GM18519 (cell line): ENCODE data around the gene BMPER.

ENCODE experiments used
- ATAC-seq: cut with Tn5 transposase; IDR thresholded peaks from one replicate; pipeline ENCODE4 v1.9.1; 2021; ENCODE audit warnings: mild to moderate bottlenecking, moderate library complexity; ENCODE audit not compliant: unreplicated experiment, low FRiP score

BMPER gene

DNA sequence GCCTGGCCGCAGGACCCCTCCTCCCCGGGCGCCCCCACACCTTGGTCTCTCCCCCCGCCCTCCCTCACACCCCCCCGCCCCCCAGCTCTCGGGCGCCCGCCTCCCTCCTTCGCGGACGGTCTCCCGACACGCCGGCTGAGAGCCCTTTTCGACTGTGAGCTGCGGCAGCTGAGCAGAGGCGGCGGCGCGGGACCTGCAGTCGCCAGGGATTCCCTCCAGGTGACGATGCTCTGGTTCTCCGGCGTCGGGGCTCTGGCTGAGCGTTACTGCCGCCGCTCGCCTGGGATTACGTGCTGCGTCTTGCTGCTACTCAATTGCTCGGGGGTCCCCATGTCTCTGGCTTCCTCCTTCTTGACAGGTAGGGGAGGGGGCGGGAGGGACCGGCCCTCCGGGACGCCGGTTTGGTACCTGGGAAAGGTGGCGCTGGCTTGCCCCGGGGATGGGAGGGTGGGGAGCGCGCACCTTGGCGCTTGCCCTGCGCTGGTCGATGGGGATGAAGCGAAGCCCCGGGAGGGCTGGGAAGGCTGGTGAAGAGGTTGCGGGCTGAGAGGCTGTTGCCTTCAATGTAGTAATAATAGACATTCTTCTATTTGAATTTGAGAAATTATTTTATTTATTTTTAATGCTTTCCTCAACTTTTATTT lies at the start of gene BMPER:
TSS of gene BMPER (plus strand) at position 151 of the 644 bp plus-strand sequence. CDS start at position 226, 75 bp downstream.
- ATAC-seq: no peak

GRCh38 chr7:33861947-33862346 lies 43.4 kb upstream of the BMPER start:
- ATAC-seq: no peak

GRCh38 chr7:33862946-33863814 lies 42.2 kb upstream of the BMPER start:
- ATAC-seq: no peak

DNA sequence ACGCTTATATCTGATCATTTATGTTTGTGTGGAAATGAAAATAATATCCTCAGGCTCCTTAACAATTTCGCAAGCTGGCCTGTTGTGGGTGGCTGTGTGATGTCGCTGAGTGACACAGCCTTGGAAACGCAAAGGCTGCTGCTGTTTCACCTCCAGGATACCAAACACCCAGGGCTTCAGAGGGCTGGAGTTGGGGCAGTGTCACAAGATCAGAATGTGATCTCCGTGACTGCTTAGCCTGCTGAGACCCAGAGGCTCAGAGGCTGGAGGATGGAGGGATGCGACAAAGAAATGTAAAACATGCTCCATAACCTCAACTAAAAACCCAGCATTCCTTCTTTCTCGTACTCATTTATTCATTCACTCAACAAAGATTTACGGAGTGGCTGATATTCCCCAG lies 37.2 kb upstream of the BMPER start:
- no peak for ATAC-seq

DNA sequence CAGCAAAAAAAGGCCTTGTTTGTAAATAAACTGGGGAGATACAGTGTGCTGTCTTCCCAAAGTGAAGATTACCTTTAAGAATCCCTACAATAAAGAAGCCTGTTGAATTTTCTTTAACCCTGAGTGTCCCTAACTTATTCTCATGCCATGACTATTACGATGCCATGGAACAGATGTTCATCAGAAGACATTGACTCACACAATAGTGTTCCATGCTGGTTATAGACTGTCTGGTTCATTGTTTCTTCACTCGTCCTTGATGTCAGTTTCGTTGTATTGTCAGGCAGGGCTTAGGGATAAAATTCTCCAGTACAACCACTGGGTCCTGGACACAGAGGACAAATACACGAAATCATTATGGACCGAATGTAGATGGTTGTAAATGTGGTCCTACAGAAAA lies 36.2 kb upstream of the BMPER start:
- ATAC-seq: no peak

GRCh38 chr7:33870120-33870519 lies 35.2 kb upstream of the BMPER start:
- no peak for ATAC-seq

- no peak for ATAC-seq
Observed at GRCh38 chr7:33872870-33873269, 32.5 kb upstream of the BMPER start.

DNA sequence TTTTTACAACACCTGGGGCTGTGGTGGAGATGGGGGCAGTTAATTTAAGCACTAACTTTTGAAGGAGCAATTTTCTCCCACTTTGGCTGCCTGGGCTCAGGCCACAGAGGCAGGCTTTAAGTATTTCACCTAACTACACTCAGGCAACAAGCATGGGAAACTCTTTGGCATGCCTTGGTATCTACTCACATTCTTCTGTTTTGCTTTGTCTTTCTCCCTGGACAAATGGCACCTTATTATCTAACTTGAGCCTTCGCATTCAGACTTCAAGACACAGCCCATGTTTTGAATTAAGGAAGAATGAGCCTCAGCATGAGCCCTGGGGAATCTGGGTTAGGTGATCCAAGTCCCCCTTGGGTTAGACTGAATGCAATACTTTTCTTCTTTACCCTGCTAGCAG lies 31.8 kb upstream of the BMPER start:
- no peak for ATAC-seq

DNA sequence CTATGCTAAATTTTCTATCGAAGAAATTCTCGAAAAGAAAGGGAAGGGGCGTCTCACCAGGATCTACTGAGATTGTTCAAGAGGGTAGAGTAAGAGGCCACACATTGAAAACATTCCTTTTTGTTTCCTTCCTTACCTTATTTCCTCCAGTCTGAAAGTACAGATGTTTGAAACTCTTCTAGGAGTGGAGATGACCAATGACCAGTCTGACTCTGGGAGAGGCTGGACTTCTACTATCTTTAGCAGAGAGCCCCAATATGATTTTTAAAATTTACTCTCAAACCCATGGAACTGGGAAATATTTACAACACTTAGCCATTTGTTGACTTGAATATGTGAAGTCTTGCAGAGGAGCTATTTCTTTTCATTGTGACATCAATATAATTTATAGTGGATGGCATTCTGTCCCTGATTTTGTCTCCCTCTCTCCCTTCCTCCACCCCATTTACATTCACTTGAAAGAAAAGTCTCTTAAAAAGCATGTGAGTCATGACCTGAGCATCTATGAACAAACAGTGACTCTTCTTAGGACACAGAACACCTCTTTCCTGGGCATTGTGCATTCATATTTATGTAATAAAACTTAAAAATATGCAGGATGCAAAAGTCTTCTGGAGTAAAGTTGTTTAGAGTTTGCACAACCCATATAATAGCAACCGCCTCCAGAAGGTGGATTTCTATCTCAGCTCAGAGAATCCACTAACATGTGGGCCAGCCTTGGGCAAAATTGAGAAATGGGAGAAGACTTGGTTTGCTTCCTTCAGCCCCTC lies 31.2 kb upstream of the BMPER start:
- no peak for ATAC-seq

- no peak for ATAC-seq
Observed at GRCh38 chr7:33874943-33875342, 30.4 kb upstream of the BMPER start.

DNA sequence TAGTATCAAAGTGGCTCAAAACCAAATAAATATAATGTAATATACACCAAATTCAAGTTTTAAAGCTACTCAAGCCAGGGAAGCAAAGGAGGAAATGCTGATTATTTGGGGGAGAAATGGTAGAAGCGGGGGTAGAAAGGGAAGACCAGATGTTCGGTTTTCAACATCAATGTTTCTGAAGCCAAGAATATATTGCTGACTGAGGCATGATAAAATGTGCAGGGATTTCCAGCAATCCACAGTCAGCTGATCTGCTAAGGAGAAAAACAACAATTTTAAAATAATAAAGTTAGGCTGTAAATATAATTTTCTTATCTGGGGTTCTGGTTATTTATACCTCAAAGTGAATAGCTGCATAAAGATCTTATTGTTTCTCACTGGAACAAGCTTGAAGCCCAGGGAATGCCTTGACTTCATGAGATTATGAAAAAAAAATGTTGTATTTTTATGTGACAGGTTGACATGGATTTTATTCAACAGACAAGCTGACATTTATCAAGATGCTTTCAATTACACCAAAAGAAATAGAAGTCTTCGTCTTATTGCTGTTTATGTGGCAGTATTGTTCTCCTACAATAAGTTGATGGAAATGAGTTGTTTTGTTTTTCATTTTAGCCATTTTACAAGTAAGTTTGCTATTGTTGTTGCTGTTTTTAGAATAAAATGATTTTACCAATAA lies 28.6 kb upstream of the BMPER start:
- no peak for ATAC-seq

- no peak for ATAC-seq
Observed at GRCh38 chr7:33880787-33881186, 24.6 kb upstream of the BMPER start.

- no peak for ATAC-seq
Observed at GRCh38 chr7:33881316-33881715, 24.0 kb upstream of the BMPER start.

DNA sequence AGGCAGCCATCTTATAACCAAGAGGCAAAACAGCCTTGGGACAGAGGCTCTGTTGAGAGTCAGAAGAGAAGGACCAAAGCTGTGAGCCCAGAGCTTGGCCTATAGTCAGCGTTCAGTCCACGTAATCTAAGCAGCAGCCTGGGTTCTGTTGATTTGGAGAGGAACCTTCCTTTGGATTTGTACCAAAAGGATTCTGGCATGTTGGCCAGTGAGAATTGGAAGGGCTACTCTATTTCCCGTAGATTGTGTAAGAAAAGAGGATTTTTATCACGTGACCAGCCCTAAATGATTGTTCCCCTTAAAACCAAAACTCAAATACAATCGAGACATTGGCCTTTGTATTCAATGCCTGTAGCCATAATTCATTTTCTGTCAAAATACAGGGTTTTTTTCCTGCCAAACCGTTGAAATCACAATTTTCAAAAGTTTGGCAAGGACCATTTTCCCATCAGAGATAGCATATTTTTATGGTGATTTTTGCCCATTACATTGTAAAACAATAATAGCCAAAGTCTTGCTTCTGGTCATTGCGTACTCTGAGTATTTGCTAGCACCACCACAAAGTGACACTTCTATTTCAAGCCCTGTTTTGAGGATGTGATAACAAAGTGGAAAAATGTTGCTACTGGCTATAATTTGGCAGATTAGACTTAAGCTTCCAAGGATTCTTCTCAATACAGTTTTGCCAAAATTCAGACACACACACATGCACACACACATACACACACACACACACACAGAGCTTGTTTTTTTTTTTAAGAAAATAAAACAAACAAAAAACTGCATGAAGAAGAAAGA lies 23.1 kb upstream of the BMPER start:
- no peak for ATAC-seq

DNA sequence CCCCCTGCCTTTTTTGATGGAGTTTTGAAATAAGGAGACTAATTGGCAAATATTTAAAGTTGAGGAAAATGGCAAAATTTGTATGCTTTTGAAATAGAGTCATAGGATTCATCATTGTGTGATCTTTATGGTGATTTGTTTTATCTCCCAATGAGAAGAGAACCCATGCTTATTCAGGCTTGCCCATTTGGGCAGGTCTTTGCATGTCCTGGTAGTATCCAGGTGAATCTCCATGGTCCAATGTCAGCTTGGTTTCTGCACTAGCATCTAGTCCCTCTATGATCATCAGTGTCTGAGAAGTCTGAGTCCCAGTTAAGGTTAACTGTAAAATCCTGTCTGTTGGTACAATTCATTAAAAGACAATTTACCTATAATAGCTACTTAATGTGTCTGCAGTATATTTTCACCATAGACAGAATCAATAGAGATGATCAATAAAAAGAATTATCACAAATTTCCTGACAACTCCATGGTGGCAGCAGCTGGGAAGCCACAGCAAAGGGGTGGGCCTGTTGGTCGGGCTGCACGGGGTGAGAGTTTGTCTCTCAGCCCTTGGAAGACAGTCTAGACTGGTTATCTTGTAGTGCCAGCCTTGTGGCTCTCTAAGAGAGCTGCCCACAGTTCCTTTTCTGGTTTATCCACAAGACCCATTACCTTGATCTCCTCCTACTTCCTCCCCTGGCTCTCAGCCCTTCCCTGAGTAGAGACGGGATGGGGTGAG lies 22.2 kb upstream of the BMPER start:
- ATAC-seq: no peak

- no peak for ATAC-seq
Observed at GRCh38 chr7:33883671-33883965, 21.7 kb upstream of the BMPER start.

GRCh38 chr7:33885290-33886148 lies 19.8 kb upstream of the BMPER start:
- ATAC-seq: no peak

DNA sequence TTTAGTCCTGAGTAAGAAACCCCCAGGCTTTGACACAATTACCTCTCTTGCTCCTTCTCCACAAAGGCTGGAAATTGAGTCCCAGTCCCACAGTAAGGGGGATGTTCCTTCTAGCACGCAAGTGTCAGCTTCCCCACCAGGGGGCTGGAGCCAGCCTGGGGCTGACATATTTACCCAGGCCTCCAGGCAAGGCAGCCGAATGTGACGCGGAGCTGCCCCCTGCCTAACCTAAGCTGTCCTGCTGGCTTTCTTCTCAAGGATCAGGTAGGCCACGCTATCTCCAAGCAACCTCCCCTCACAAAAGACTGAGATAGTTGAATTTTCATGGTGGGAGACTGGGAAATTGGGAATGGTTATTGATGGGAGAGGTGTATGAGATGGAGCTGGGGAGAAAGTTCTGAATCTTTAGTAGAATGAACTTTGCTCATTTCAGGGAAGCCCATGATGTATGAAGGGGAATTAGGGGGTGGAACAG lies 19.2 kb upstream of the BMPER start:
- no peak for ATAC-seq
